CD14-positive monocyte (primary cell): ENCODE measurements around the gene LEAP2. TPM values are rescaled to one million over a fixed set of nuclear protein-coding genes. Genes with fewer than 3 reads are reported as not detected.

Experiments
- DNase-seq, 3 donors: peaks; one replicate each; pipeline ENCODE4 v3.0.0-alpha.2; 2011 to 2022
- H2AFZ ChIP-seq: 2 replicates; pipeline ENCODE4 v1.6.0; 2012; ENCODE audit warnings: mild to moderate bottlenecking, low read depth, low read length, inconsistent platforms; ENCODE audit not compliant: insufficient read depth, poor library complexity, severe bottlenecking
- H3K27ac ChIP-seq, 2 donors: 1 replicate in 1 of 2; 2 replicates in 1 of 2; pipeline ENCODE4 v1.5.1; 2012 to 2013; ENCODE audit warnings: low read length in 2 of 2, control low read depth in 1 of 2, inconsistent platforms in 1 of 2, low read depth in 1 of 2, mild to moderate bottlenecking in 1 of 2
- H3K27me3 ChIP-seq, 2 donors: one replicate each; pipeline versions ENCODE4 v1.6.0 to v1.6.1; 2011 to 2013; ENCODE audit warnings: low read length in 2 of 2; ENCODE audit not compliant: control insufficient read depth in 2 of 2, insufficient read depth in 2 of 2
- H3K36me3 ChIP-seq, 2 donors: replicated peaks in 1 of 2; 1 replicate in 1 of 2; 2 replicates in 1 of 2; pipeline versions ENCODE4 v1.5.1 to v1.6.1; 2012 to 2013; ENCODE audit warnings: low read length in 2 of 2, control low read depth in 1 of 2, inconsistent platforms in 1 of 2, mild to moderate bottlenecking in 1 of 2; ENCODE audit not compliant: insufficient read depth in 2 of 2, control insufficient read depth in 1 of 2
- H3K4me1 ChIP-seq, 2 donors: 1 replicate in 1 of 2; 2 replicates in 1 of 2; pipeline versions ENCODE4 v1.5.1 to v1.6.1; 2012 to 2013; ENCODE audit warnings: low read length in 2 of 2, control low read depth in 1 of 2, inconsistent platforms in 1 of 2, mild to moderate bottlenecking in 1 of 2, moderate library complexity in 1 of 2; ENCODE audit not compliant: insufficient read depth in 2 of 2, control insufficient read depth in 1 of 2
- H3K4me2 ChIP-seq: replicated peaks from 2 replicates; pipeline ENCODE3; 2012; ENCODE audit warnings: low read length, moderate library complexity, mild to moderate bottlenecking; ENCODE audit not compliant: poor library complexity, severe bottlenecking; ENCODE audit errors: extremely low read depth
- H3K4me3 ChIP-seq, 3 experiments: fragments of 200-600 bp in 1 of 3; sonication (generic) in 1 of 3; replicated peaks in 1 of 3; 1 replicate in 2 of 3; 2 replicates in 1 of 3; pipeline ENCODE4 v1.5.1; 2011 to 2013; ENCODE audit warnings: low read length in 3 of 3, mild to moderate bottlenecking in 3 of 3, control low read depth in 2 of 3, low read depth in 2 of 3, inconsistent platforms in 1 of 3, moderate library complexity in 1 of 3
- H3K79me2 ChIP-seq: 2 replicates; pipeline ENCODE4 v1.6.0; 2012; ENCODE audit warnings: mild to moderate bottlenecking, control low read depth, inconsistent platforms, low read length, moderate library complexity; ENCODE audit not compliant: insufficient read depth
- H3K9ac ChIP-seq: 2 replicates; pipeline ENCODE4 v1.6.0; 2017; ENCODE audit warnings: low read length, mild to moderate bottlenecking; ENCODE audit not compliant: insufficient read depth, poor library complexity, severe bottlenecking
- H3K9me3 ChIP-seq, 2 donors: replicated peaks in 1 of 2; 1 replicate in 1 of 2; 2 replicates in 1 of 2; pipeline versions ENCODE4 v1.5.1 to v1.6.1; 2012 to 2013; ENCODE audit warnings: low read length in 2 of 2, control low read depth in 1 of 2; ENCODE audit not compliant: control insufficient read depth in 1 of 2, insufficient read depth in 1 of 2
- H4K20me1 ChIP-seq: 2 replicates; pipeline ENCODE4 v1.6.0; 2012; ENCODE audit warnings: mild to moderate bottlenecking, low read length, control low read depth, moderate library complexity; ENCODE audit not compliant: insufficient read depth
- H3K27ac Mint-ChIP-seq, 7 donors: one replicate each; pipeline ENCODE4 v1.8.0; 2020; ENCODE audit warnings: mild to moderate bottlenecking in 7 of 7, mixed read lengths in 7 of 7, moderate library complexity in 6 of 7, inconsistent platforms in 2 of 7
- H3K27me3 Mint-ChIP-seq, 3 donors: one replicate each; pipeline ENCODE4 v1.8.0; 2021 to 2022; ENCODE audit warnings: low read depth in 3 of 3, mild to moderate bottlenecking in 3 of 3, mixed read lengths in 3 of 3, moderate library complexity in 3 of 3, inconsistent platforms in 1 of 3
- H3K36me3 Mint-ChIP-seq, 2 donors: one replicate each; pipeline ENCODE4 v1.8.0; 2020; ENCODE audit warnings: mixed read lengths in 2 of 2, inconsistent platforms in 1 of 2, mild to moderate bottlenecking in 1 of 2
- H3K4me1 Mint-ChIP-seq: one replicate; pipeline ENCODE4 v1.8.0; 2020; ENCODE audit warnings: mild to moderate bottlenecking, mixed read lengths
- H3K4me3 Mint-ChIP-seq, 2 donors: one replicate each; pipeline ENCODE4 v1.8.0; 2020; ENCODE audit warnings: mild to moderate bottlenecking in 2 of 2, mixed read lengths in 2 of 2, moderate library complexity in 1 of 2
- H3K9me3 Mint-ChIP-seq, 7 donors: one replicate each; pipeline ENCODE4 v1.8.0; 2020 to 2022; ENCODE audit warnings: mixed read lengths in 7 of 7, mild to moderate bottlenecking in 6 of 7, moderate library complexity in 6 of 7, inconsistent platforms in 2 of 7
- CTCF ChIP-seq: fragments of 200-600 bp; IDR thresholded peaks from one replicate; pipeline ENCODE4 v1.8.0; 2022; ENCODE audit warnings: antibody characterized with exemption, mild to moderate bottlenecking
- WGBS: methylation state at CpG from one replicate; pipeline ENCODE4 v1.1.5; 2013; ENCODE audit warnings: missing lambda C conversion rate; ENCODE audit not compliant: insufficient coverage; 5-methylcytosine and 5-hydroxymethylcytosine counted together
- intact Hi-C, 2 donors: fragments of 100-400 bp; cut with micrococcal nuclease; formaldehyde crosslinking; loops; one replicate each; pipeline versions ENCODE4 v1.15.0 to v1.15.1; 2023
- polyA plus RNA-seq, 3 donors: library from polyadenylated mRNA; depleted of rRNA in 1 of 3; unstranded in 2 of 3; stranded (reverse) in 1 of 3; fragments of 300-500 nt in 2 of 3; fragments of >200 nt in 1 of 3; fragmentation: Illumina TruSeq in 2 of 3; gene quantifications; 1 replicate in 2 of 3; 2 replicates in 1 of 3; pipeline ENCODE4 v1.2.3, GENCODE V29; 2012 to 2021

Gene LEAP2
- polyA plus RNA-seq, 3 donors: 0.59 to 2.3 (median 0.88) TPM

DNA sequence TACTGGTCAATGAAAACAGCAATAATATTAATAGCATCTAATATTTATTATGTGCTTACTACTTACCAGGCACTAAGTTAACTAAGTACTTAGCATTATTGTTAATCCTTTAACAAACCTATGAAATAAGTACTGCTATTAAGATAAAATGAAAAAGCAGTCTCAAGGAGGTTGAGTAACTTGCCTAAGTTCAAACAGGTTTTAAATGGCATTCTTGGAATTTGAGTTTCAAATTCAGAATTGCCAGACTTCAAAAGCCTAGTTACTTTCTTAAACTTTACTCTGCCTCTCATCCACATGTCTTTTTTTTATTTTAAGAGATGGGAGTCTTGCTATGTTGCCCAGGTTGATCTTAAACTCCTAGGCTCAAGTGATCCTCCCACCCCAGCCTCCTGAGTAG is 16.0 kb downstream of the LEAP2 start:
- Histone ChIP-seq H3K4me1 (no peaks in the 10 kb centered on the region), H3K9me3 (no peaks in the 10 kb centered on the region), H3K9ac (no peak overlapping the region), H3K79me2 (no peaks in the 10 kb centered on the region), H3K27me3 (no peaks in the 10 kb centered on the region), H3K4me2 (no peak overlapping the region), H3K27ac (no peak overlapping the region), H3K4me3 (no peak overlapping the region), H2AFZ (no peak overlapping the region), H4K20me1 (no peaks in the 10 kb centered on the region), H3K36me3 (peaks cover 78 to 89% of the 10 kb centered on the region in 2 donors)
- no peak overlapping the region for H3K4me3 Mint-ChIP-seq
- no peaks in the 10 kb centered on the region for H3K4me1 Mint-ChIP-seq
- H3K36me3 Mint-ChIP-seq: peaks cover 75 to 82% of the 10 kb centered on the region in 2 donors
- TF ChIP-seq CTCF: no peak
- no peaks in the 10 kb centered on the region for H3K9me3 Mint-ChIP-seq
- DNase-seq: no peak
- no peak overlapping the region for H3K27ac Mint-ChIP-seq
- no peaks in the 10 kb centered on the region for H3K27me3 Mint-ChIP-seq
- intact Hi-C loops: loop anchor here (10.0 kb wide), 1 partner anchor 505 kb away; no protein-coding TSS in a partner anchor

DNA sequence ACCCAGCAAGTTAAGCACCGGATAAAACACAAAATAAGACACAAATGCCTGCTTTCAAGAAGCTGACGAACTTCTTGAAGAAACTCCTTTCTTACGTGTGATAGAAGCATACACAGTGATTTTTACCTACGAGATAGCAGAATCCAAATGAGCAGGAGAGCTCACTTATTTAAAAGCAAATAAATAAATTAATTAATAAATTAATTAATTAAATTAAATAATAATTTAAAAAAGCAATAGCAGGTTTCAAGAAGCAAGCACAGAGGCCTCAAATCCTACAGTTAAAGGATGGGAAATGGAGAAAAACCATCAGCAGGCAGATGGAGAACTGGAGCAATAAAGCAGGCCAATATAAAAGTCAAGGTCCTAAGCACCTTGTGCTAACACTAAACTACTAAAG is 17.3 kb downstream of the LEAP2 start:
- intact Hi-C loops: no loop called here
- Mint-ChIP-seq H3K4me1 (no peaks in the 10 kb centered on the region), H3K27ac (no peak overlapping the region), H3K36me3 (peaks cover 76 to 82% of the 10 kb centered on the region in 2 donors), H3K27me3 (no peaks in the 10 kb centered on the region), H3K4me3 (no peak overlapping the region), H3K9me3 (no peaks in the 10 kb centered on the region)
- H3K36me3 ChIP-seq: peaks cover 87 to 95% of the 10 kb centered on the region in 2 donors
- H3K9me3 ChIP-seq: no peaks in the 10 kb centered on the region
- no peak for DNase-seq
- no peaks in the 10 kb centered on the region for H3K27me3 ChIP-seq
- no peak overlapping the region for H2AFZ ChIP-seq
- H3K4me2 ChIP-seq: no peak overlapping the region
- H3K4me1 ChIP-seq: no peaks in the 10 kb centered on the region
- no peak overlapping the region for H3K4me3 ChIP-seq
- no peaks in the 10 kb centered on the region for H3K79me2 ChIP-seq
- no peak overlapping the region for H3K27ac ChIP-seq
- no peak overlapping the region for H3K9ac ChIP-seq
- TF ChIP-seq CTCF: no peak
- no peaks in the 10 kb centered on the region for H4K20me1 ChIP-seq
- WGBS: 100% methylated on average over 1 of the region's 4 CpGs
